ENCODE measurements around the gene COL4A5.

The COL4A5 gene

DNA sequence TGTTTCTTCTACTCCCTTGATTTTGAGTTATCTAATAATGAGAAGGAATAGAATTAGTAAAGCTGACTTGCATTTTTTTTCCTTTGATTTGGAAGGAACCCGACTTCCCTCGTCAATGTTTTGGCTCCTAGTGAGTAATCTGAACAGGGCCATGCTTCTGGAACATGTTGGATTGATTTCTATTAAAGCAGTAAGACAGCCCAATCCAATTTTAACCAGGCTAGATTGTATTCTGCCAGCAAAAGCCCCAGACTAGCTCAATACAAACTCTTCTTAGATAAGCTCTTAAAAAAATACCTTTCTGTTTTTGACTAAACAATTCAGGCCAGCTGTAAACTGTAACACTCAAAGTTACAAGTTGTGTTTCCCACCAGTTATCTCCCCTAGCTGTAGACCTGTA is 170.5 kb downstream of the COL4A5 start:
- H3K14ac ChIP-seq (ENCODE audit: low read length) = no peak overlapping the region
- no peaks in the 10 kb centered on the region for H3K27me3 ChIP-seq (ENCODE audit: control insufficient read depth in 3 of 3, insufficient read depth in 3 of 3, low read depth in 1 of 3, low read length in 3 of 3)
- no peaks in the 10 kb centered on the region for H3K4me1 ChIP-seq (ENCODE audit: control insufficient read depth in 2 of 2, insufficient read depth in 1 of 2, low read depth in 1 of 2, low read length in 2 of 2)
- H2AK5ac ChIP-seq (ENCODE audit: low read depth, low read length) = no peak overlapping the region
- H3K36me3 ChIP-seq (replicated peaks in 1 of 2; ENCODE audit: control insufficient read depth in 2 of 2, insufficient read depth in 2 of 2, low read length in 2 of 2) = peaks cover 3 to 44% of the 10 kb centered on the region in 2 donors
- H3K23ac ChIP-seq (ENCODE audit: low read depth, low read length, poor library complexity) = no peak overlapping the region
- no peak for DNase-seq (ENCODE audit: low spot score)
- no peak overlapping the region for H3K18ac ChIP-seq (ENCODE audit: low read length)
- H4K91ac ChIP-seq (ENCODE audit: low read depth, low read length, poor library complexity) = no peak overlapping the region
- H3K9me3 ChIP-seq (replicated peaks in 1 of 2; ENCODE audit: control insufficient read depth in 2 of 2, insufficient read depth in 1 of 2, low read depth in 1 of 2, low read length in 2 of 2) = no peaks in the 10 kb centered on the region
- H3K4me3 ChIP-seq (ENCODE audit: low read length in 2 of 2) = no peak overlapping the region
- H4K8ac ChIP-seq (ENCODE audit: low read depth, low read length) = no peak overlapping the region
- WGBS, 2 donors (ENCODE audit: extremely low coverage in 2 of 2, insufficient read length in 2 of 2, insufficient replicate concordance in 1 of 2) = no CpG with 5 or more reads among the region's 2 CpGs
- no peaks in the 10 kb centered on the region for H3K79me1 ChIP-seq (ENCODE audit: low read depth, low read length)
- H2BK15ac ChIP-seq (ENCODE audit: low read length) = no peak overlapping the region
- H3K9ac ChIP-seq (ENCODE audit: low read depth, low read length, poor library complexity) = no peak overlapping the region
- H2BK5ac ChIP-seq (ENCODE audit: low read length) = no peak overlapping the region
- no peak overlapping the region for H3K27ac ChIP-seq (replicated peaks; ENCODE audit: low read length)
- no peak overlapping the region for H3K4me2 ChIP-seq (ENCODE audit: insufficient read depth, low read length, poor library complexity, severe bottlenecking)
- no peak overlapping the region for H3K4ac ChIP-seq (ENCODE audit: low read length)
- no peak overlapping the region for H2BK120ac ChIP-seq (ENCODE audit: low read depth, low read length)
- H2BK12ac ChIP-seq (ENCODE audit: low read length) = no peak overlapping the region
- H2AFZ ChIP-seq (ENCODE audit: low read length) = no peak overlapping the region

DNA sequence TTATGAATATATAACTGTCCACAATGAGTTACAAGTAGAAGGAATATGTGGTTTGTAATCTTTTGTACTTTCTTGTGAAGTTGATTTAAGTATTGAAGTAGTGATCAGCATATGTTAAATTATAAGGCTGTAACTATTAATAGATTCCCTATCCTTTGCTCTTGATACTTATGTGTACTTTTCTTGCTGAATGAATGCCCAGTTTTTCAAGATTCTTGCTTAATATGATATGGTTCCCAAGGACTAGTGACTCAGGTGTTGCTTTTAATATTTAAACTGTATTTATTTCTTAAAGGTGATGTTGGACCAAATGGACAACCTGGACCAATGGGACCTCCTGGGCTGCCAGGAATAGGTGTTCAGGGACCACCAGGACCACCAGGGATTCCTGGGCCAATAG is 175.0 kb downstream of the COL4A5 start:
- Histone ChIP-seq H2AK5ac (ENCODE audit: low read depth, low read length) (no peak overlapping the region), H2BK15ac (ENCODE audit: low read length) (no peak overlapping the region), H3K23ac (ENCODE audit: low read depth, low read length, poor library complexity) (no peak overlapping the region), H3K79me1 (ENCODE audit: low read depth, low read length) (no peaks in the 10 kb centered on the region), H2AFZ (ENCODE audit: low read length) (no peak overlapping the region), H3K4me1 (ENCODE audit: control insufficient read depth in 2 of 2, insufficient read depth in 1 of 2, low read depth in 1 of 2, low read length in 2 of 2) (no peaks in the 10 kb centered on the region), H2BK12ac (ENCODE audit: low read length) (no peak overlapping the region), H4K8ac (ENCODE audit: low read depth, low read length) (no peak overlapping the region), H3K27me3 (ENCODE audit: control insufficient read depth in 3 of 3, insufficient read depth in 3 of 3, low read depth in 1 of 3, low read length in 3 of 3) (no peaks in the 10 kb centered on the region), H3K14ac (ENCODE audit: low read length) (no peak overlapping the region), H2BK5ac (ENCODE audit: low read length) (no peak overlapping the region), H4K91ac (ENCODE audit: low read depth, low read length, poor library complexity) (no peak overlapping the region), H3K4me3 (ENCODE audit: low read length in 2 of 2) (no peak overlapping the region), H3K9me3 (replicated peaks in 1 of 2; ENCODE audit: control insufficient read depth in 2 of 2, insufficient read depth in 1 of 2, low read depth in 1 of 2, low read length in 2 of 2) (no peaks in the 10 kb centered on the region), H3K4ac (ENCODE audit: low read length) (no peak overlapping the region), H3K36me3 (replicated peaks in 1 of 2; ENCODE audit: control insufficient read depth in 2 of 2, insufficient read depth in 2 of 2, low read length in 2 of 2) (peaks cover 0 to 13% of the 10 kb centered on the region in 2 donors), H3K4me2 (ENCODE audit: insufficient read depth, low read length, poor library complexity, severe bottlenecking) (no peak overlapping the region), H2BK120ac (ENCODE audit: low read depth, low read length) (no peak overlapping the region), H3K18ac (ENCODE audit: low read length) (no peak overlapping the region), H3K27ac (replicated peaks; ENCODE audit: low read length) (no peak overlapping the region), H3K9ac (ENCODE audit: low read depth, low read length, poor library complexity) (no peak overlapping the region)
- DNase-seq (ENCODE audit: low spot score) = no peak

DNA sequence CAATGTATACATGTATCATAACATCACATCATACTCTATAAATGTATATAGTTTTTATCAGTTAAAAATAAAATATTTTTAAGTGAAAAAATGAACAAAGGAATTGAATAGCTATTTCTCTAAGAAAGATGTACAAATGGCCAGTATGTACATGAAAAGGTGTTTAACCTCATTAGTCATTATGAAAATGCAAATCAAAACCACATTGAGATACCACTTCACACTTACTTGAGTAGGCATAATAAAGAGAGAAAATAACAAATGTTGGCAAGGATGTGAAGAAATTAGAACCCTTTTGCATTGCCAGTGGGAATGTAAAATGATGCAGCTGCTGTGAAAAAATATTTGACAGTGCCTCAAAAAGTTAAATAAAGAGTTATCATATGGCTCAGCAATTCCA is 201.2 kb downstream of the COL4A5 start:
- Histone ChIP-seq H3K4me1 (ENCODE audit: control insufficient read depth in 2 of 2, insufficient read depth in 1 of 2, low read depth in 1 of 2, low read length in 2 of 2) (no peaks in the 10 kb centered on the region), H2AFZ (ENCODE audit: low read length) (no peak overlapping the region)

DNA sequence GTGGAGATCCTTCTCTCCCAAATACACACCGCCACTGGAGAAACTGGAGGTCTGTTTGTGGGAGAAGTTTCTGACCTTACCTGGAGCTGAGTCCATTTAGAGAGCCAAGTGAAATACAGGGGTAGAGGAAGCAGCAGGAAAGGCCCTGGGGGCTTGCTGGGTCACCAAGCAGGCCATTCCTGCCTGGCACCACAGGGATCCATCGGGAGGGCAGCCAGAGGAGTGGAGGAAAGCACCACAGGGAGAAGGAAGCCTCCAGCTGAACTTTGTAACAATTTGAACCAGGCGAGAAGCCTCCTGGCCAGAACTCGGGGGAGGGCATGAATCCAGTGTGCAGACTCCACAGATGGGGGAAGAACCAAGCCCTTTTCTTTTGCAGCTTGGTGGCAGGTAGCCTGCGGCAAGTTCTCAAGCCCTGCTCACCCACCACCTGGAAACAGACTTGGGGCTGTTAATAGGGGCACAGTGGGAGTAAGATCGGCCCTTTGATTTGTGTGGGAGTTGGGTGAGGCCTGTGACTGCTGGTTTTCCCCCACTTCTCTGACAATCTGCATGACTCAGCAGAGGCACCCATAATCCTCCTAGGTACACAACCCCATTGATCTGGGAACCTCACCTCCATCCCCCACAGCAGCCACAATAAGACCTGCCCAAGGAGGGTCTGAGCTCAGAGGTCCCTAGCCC is 202.1 kb downstream of the COL4A5 start:
- Histone ChIP-seq H3K9me3 (replicated peaks in 1 of 2; ENCODE audit: control insufficient read depth in 2 of 2, insufficient read depth in 1 of 2, low read depth in 1 of 2, low read length in 2 of 2) (peaks cover 0 to 11% of the 10 kb centered on the region in 2 donors), H2BK120ac (ENCODE audit: low read depth, low read length) (no peak overlapping the region), H3K4me2 (ENCODE audit: insufficient read depth, low read length, poor library complexity, severe bottlenecking) (no peak overlapping the region), H2AK5ac (ENCODE audit: low read depth, low read length) (no peak overlapping the region), H3K9ac (ENCODE audit: low read depth, low read length, poor library complexity) (no peak overlapping the region), H3K79me1 (ENCODE audit: low read depth, low read length) (no peaks in the 10 kb centered on the region), H2BK12ac (ENCODE audit: low read length) (no peak overlapping the region), H4K8ac (ENCODE audit: low read depth, low read length) (no peak overlapping the region), H2BK5ac (ENCODE audit: low read length) (no peak overlapping the region), H3K27ac (replicated peaks; ENCODE audit: low read length) (no peak overlapping the region), H4K91ac (ENCODE audit: low read depth, low read length, poor library complexity) (no peak overlapping the region), H3K4me3 (ENCODE audit: low read length in 2 of 2) (no peak overlapping the region), H3K23ac (ENCODE audit: low read depth, low read length, poor library complexity) (no peak overlapping the region), H2BK15ac (ENCODE audit: low read length) (no peak overlapping the region), H3K14ac (ENCODE audit: low read length) (no peak overlapping the region), H3K4ac (ENCODE audit: low read length) (no peak overlapping the region), H3K18ac (ENCODE audit: low read length) (no peak overlapping the region), H3K27me3 (ENCODE audit: control insufficient read depth in 3 of 3, insufficient read depth in 3 of 3, low read depth in 1 of 3, low read length in 3 of 3) (no peaks in the 10 kb centered on the region), H3K36me3 (replicated peaks in 1 of 2; ENCODE audit: control insufficient read depth in 2 of 2, insufficient read depth in 2 of 2, low read length in 2 of 2) (peaks cover 3 to 6% of the 10 kb centered on the region in 2 donors), H3K4me1 (ENCODE audit: control insufficient read depth in 2 of 2, insufficient read depth in 1 of 2, low read depth in 1 of 2, low read length in 2 of 2) (no peaks in the 10 kb centered on the region), H2AFZ (ENCODE audit: low read length) (no peak overlapping the region)
- no CpG with 5 or more reads among the region's 6 CpGs for WGBS, 2 donors (ENCODE audit: extremely low coverage in 2 of 2, insufficient read length in 2 of 2, insufficient replicate concordance in 1 of 2)
- no peak for DNase-seq (ENCODE audit: low spot score)

More for the DNA sequence above, 201.2 kb downstream of the COL4A5 start:
- Histone ChIP-seq H3K14ac (ENCODE audit: low read length) (no peak overlapping the region), H2AK5ac (ENCODE audit: low read depth, low read length) (no peak overlapping the region), H3K23ac (ENCODE audit: low read depth, low read length, poor library complexity) (no peak overlapping the region), H3K9me3 (replicated peaks in 1 of 2; ENCODE audit: control insufficient read depth in 2 of 2, insufficient read depth in 1 of 2, low read depth in 1 of 2, low read length in 2 of 2) (peaks cover 0 to 11% of the 10 kb centered on the region in 2 donors), H3K27me3 (ENCODE audit: control insufficient read depth in 3 of 3, insufficient read depth in 3 of 3, low read depth in 1 of 3, low read length in 3 of 3) (no peaks in the 10 kb centered on the region), H3K18ac (ENCODE audit: low read length) (no peak overlapping the region), H3K4ac (ENCODE audit: low read length) (no peak overlapping the region), H3K9ac (ENCODE audit: low read depth, low read length, poor library complexity) (no peak overlapping the region), H2BK5ac (ENCODE audit: low read length) (no peak overlapping the region), H3K4me3 (ENCODE audit: low read length in 2 of 2) (no peak overlapping the region), H3K27ac (replicated peaks; ENCODE audit: low read length) (no peak overlapping the region), H3K79me1 (ENCODE audit: low read depth, low read length) (no peaks in the 10 kb centered on the region), H2BK15ac (ENCODE audit: low read length) (no peak overlapping the region), H2BK12ac (ENCODE audit: low read length) (no peak overlapping the region), H3K36me3 (replicated peaks in 1 of 2; ENCODE audit: control insufficient read depth in 2 of 2, insufficient read depth in 2 of 2, low read length in 2 of 2) (peaks cover 3 to 6% of the 10 kb centered on the region in 2 donors), H4K91ac (ENCODE audit: low read depth, low read length, poor library complexity) (no peak overlapping the region), H2BK120ac (ENCODE audit: low read depth, low read length) (no peak overlapping the region), H3K4me2 (ENCODE audit: insufficient read depth, low read length, poor library complexity, severe bottlenecking) (no peak overlapping the region), H4K8ac (ENCODE audit: low read depth, low read length) (no peak overlapping the region)
- no peak for DNase-seq (ENCODE audit: low spot score)
